Tibial nerve (tissue), 3 donors: ENCODE measurements around the gene PSME4.

Experiments used
- EP300 ChIP-seq, 2 donors: sonication (generic); formaldehyde crosslinking; IDR thresholded peaks; one replicate each; pipeline ENCODE4 v1.6.1; 2017; ENCODE audit warnings: antibody characterized with exemption in 2 of 2, mild to moderate bottlenecking in 1 of 2
- POLR2A ChIP-seq, 2 donors: fragments of 450-650 bp; IDR thresholded peaks; one replicate each; pipeline ENCODE4 v1.6.1; 2017; ENCODE audit warnings: antibody characterized with exemption in 2 of 2, mild to moderate bottlenecking in 2 of 2, moderate library complexity in 2 of 2

DNA sequence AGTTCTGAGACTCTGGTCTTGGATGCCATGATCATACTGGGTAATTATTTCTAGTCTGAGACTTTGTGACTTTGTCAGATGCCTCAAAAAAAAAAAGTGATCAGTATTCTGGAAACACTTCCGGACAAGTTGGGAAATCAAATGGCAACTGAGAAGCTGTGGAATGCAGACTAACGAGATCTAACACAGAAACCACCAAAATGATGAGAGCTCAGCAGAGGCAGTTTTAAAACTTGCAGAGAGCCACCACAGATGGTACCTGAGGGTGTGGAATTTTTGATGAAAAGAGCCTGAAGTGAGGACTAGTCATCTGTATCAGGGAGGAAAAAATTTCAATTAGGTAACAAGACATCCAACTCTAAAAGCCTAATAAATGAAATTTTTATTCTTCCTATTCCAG lies 105.5 kb downstream of the PSME4 start:
- TF ChIP-seq EP300 (IDR thresholded peaks at IDR 0.05): no peak
- TF ChIP-seq POLR2A (IDR thresholded peaks at IDR 0.05): no peak
